ENCODE measurements around the gene VKORC1L1. TPM values are rescaled to one million over a fixed set of nuclear protein-coding genes. Genes with fewer than 3 reads are reported as not detected.
"Not testable (repeated sequence)": the region's sequence is repeated elsewhere in the genome, so short reads cannot be mapped to it uniquely, and the experiment has no call there.

The VKORC1L1 gene
- total RNA-seq, 1 donor from 2014 or later, result 16.0 TPM

DNA sequence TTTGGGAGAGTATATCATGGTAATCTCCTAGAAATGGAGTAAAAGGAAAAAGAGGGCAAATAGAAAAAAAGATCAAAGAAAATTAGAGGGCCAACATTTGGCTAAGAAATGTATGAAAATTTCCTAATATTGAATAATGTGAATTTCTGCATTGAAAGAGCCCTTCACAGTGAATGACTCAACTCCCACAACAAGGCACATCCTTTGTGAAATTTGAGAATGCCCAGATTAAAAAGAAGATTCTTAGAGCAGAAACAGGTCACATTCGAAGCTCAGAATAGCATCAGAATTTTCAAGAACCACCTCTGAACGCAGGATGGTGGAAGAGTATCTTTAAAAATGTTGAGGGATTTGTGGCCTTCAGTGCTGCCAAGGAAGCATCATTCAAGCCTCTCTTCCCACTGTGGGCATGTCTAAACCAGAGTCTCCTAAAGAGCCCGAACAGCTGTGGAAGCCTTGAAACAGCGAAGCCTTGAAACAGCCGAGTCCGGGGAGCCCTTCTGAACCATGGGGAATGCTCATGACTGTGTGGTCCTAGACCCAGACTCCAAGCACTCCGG lies 65.5 kb downstream of the VKORC1L1 start:
- H3K4me3 Mint-ChIP-seq, result no peak overlapping the region
- H3F3A ChIP-seq (ENCODE audit: low read depth), result no peaks in the 10 kb centered on the region
- no peak overlapping the region for H3K27ac Mint-ChIP-seq
- H3K79me2 ChIP-seq (ENCODE audit: low read depth), result peaks cover 49% of the 10 kb centered on the region
- no peaks in the 10 kb centered on the region for H3K4me1 Mint-ChIP-seq
- H4K20me1 ChIP-seq (ENCODE audit: low read depth), result peaks cover 4% of the 10 kb centered on the region
- TF ChIP-seq EZH2phosphoT487 (IDR thresholded peaks at IDR 0.05) (no peak), EZH2 (IDR thresholded peaks at IDR 0.05) (no peak)
- TF ChIP-seq, protein P1, sequence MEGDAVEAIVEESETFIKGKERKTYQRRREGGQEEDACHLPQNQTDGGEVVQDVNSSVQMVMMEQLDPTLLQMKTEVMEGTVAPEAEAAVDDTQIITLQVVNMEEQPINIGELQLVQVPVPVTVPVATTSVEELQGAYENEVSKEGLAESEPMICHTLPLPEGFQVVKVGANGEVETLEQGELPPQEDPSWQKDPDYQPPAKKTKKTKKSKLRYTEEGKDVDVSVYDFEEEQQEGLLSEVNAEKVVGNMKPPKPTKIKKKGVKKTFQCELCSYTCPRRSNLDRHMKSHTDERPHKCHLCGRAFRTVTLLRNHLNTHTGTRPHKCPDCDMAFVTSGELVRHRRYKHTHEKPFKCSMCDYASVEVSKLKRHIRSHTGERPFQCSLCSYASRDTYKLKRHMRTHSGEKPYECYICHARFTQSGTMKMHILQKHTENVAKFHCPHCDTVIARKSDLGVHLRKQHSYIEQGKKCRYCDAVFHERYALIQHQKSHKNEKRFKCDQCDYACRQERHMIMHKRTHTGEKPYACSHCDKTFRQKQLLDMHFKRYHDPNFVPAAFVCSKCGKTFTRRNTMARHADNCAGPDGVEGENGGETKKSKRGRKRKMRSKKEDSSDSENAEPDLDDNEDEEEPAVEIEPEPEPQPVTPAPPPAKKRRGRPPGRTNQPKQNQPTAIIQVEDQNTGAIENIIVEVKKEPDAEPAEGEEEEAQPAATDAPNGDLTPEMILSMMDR (IDR thresholded peaks at IDR 0.05), result no peak
- no peak for DNase-seq (ENCODE audit: low spot score)
- peaks cover 4% of the 10 kb centered on the region for H3K9me3 Mint-ChIP-seq
- peaks cover 4% of the 10 kb centered on the region for H3K4me1 ChIP-seq
- H3K9me3 ChIP-seq (ENCODE audit: low read depth), result no peaks in the 10 kb centered on the region
- H3K36me3 Mint-ChIP-seq, result peaks cover 7% of the 10 kb centered on the region
- H3K27ac ChIP-seq, result no peak overlapping the region
- no peak overlapping the region for H3K9ac ChIP-seq
- H3K36me3 ChIP-seq, result no peaks in the 10 kb centered on the region
- H3K27me3 Mint-ChIP-seq (ENCODE audit: insufficient read depth, low read depth), result no peaks in the 10 kb centered on the region
- H3K27me3 ChIP-seq, result no peaks in the 10 kb centered on the region
- no peak overlapping the region for H3K4me3 ChIP-seq
- H3K4me2 ChIP-seq, result no peak overlapping the region
- H2AFZ ChIP-seq (replicated peaks), result no peak overlapping the region

DNA sequence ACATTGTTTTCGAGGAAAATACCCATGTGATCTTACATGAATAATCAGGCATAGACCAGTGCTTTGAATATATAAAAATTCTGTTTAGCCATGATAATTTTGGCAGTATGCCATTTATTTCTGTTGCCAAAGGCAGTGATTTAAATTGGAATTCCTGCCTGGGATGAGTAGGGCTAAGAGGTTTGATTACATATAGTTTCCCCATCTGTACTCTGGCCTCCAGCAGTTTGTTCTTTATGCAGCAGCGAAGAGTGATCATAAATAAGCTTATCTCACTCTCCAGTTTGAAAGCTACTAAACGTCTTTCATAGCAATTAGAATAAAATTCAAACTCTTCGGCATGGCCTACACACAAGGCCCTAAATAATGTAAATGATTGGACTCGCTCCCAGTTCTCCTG lies 72.9 kb downstream of the VKORC1L1 start:
- H3K4me1 Mint-ChIP-seq, result not testable (repeated sequence)

DNA sequence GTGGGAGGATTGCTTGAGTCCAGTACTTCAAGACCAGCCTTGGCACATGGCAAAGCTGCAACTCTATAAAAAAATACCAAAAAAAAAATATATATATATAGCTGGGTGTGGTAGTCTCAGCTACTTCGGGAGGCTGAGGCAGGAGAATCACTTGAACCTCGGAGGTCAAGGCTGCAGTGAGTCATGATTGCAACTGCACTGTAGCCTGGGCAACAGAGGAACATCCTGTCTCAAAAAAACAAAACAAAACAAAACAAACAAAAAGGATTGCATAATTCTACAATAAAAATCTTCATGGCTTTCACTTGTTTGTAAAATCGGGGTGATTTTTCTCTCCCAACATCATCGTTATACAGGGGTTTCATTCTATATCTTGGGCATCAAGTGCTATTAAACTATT lies 74.0 kb downstream of the VKORC1L1 start:
- H3K9me3 ChIP-seq (ENCODE audit: low read depth), result no peaks in the 10 kb centered on the region
- no peaks in the 10 kb centered on the region for H3K27me3 ChIP-seq
- no peak for TF ChIP-seq EZH2 (IDR thresholded peaks at IDR 0.05)
- TF ChIP-seq, protein P1 (IDR thresholded peaks at IDR 0.05), result no peak
- no peak for TF ChIP-seq EZH2phosphoT487 (IDR thresholded peaks at IDR 0.05)
- Mint-ChIP-seq H3K36me3 (no peaks in the 10 kb centered on the region), H3K4me3 (no peak overlapping the region), H3K9me3 (no peaks in the 10 kb centered on the region), H3K4me1 (no peaks in the 10 kb centered on the region), H3K27ac (no peak overlapping the region), H3K27me3 (ENCODE audit: insufficient read depth, low read depth) (no peaks in the 10 kb centered on the region)
- H4K20me1 ChIP-seq (ENCODE audit: low read depth), result no peaks in the 10 kb centered on the region
- no peaks in the 10 kb centered on the region for H3K36me3 ChIP-seq
- no peaks in the 10 kb centered on the region for H3F3A ChIP-seq (ENCODE audit: low read depth)
- H3K79me2 ChIP-seq (ENCODE audit: low read depth), result no peaks in the 10 kb centered on the region
- no peaks in the 10 kb centered on the region for H3K4me1 ChIP-seq
- H3K9ac ChIP-seq, result no peak overlapping the region
- H2AFZ ChIP-seq (replicated peaks), result no peak overlapping the region
- no peak overlapping the region for H3K4me2 ChIP-seq
- H3K27ac ChIP-seq, result no peak overlapping the region
- DNase-seq (ENCODE audit: low spot score), result no peak
- H3K4me3 ChIP-seq, result no peak overlapping the region

More for the DNA sequence above, 72.9 kb downstream of the VKORC1L1 start:
- H3K4me2 ChIP-seq; H3K27ac ChIP-seq; H3K9ac ChIP-seq; H3K27me3 Mint-ChIP-seq (ENCODE audit: insufficient read depth, low read depth); H3K36me3 ChIP-seq; H3F3A ChIP-seq (ENCODE audit: low read depth); H3K4me1 ChIP-seq; H3K79me2 ChIP-seq (ENCODE audit: low read depth); H3K9me3 ChIP-seq (ENCODE audit: low read depth); H3K27me3 ChIP-seq; H3K4me3 Mint-ChIP-seq; H3K27ac Mint-ChIP-seq; H3K4me3 ChIP-seq; H3K9me3 Mint-ChIP-seq; H3K36me3 Mint-ChIP-seq; H2AFZ ChIP-seq (replicated peaks); H4K20me1 ChIP-seq (ENCODE audit: low read depth); DNase-seq (ENCODE audit: low spot score): not testable (repeated sequence)

DNA sequence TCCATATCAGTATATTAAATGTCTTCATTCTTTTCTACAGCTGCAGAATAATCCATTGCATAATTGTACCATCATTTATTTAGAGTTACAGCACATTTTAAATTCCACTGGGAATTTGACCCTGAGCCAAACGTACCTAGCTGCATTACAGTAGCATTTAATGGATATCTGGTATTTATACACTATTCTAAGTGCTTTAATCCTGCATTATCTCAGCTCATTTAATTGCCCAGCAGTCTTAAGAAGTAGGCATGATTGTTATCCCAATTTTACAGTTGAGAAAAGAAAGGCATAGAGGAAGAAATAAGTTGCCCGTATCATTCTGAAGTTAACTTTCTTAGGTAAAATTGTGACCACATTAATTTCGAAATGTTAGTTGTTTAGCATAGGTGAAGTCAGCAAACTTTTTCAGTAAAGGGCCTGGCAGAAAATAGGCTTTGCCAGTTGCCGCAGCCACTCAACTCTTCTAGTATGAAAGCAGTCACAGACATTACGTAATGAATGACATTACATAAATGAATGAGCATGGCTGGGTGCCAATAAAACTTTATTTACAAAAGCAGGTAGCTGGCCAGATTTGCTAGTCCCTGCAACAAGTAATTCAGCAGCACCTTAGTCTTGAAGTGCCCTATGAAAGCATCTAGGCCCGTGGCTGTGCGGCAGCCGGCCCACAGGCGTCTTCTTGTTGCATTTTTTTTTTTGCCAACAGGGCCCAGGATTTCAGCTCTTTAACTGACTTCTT lies 79.1 kb downstream of the VKORC1L1 start:
- no peak overlapping the region for H3K4me2 ChIP-seq
- no peaks in the 10 kb centered on the region for H3K27me3 Mint-ChIP-seq (ENCODE audit: insufficient read depth, low read depth)
- H3K27me3 ChIP-seq, result no peaks in the 10 kb centered on the region
- no peaks in the 10 kb centered on the region for H3K36me3 ChIP-seq
- peaks cover 19% of the 10 kb centered on the region for H3K36me3 Mint-ChIP-seq
- no peak overlapping the region for H3K9ac ChIP-seq
- no peak overlapping the region for H3K4me3 Mint-ChIP-seq
- H3K27ac ChIP-seq, result no peak overlapping the region
- H3K79me2 ChIP-seq (ENCODE audit: low read depth), result no peaks in the 10 kb centered on the region
- no peaks in the 10 kb centered on the region for H3K9me3 ChIP-seq (ENCODE audit: low read depth)
- no peak overlapping the region for H3K27ac Mint-ChIP-seq
- no peak overlapping the region for H3K4me3 ChIP-seq
- TF ChIP-seq EZH2phosphoT487 (IDR thresholded peaks at IDR 0.05), result no peak
- TF ChIP-seq, protein P1 (IDR thresholded peaks at IDR 0.05), result no peak
- TF ChIP-seq EZH2 (IDR thresholded peaks at IDR 0.05), result no peak
- no peak overlapping the region for H2AFZ ChIP-seq (replicated peaks)
- no peaks in the 10 kb centered on the region for H3K9me3 Mint-ChIP-seq
- H3F3A ChIP-seq (ENCODE audit: low read depth), result no peaks in the 10 kb centered on the region
- H3K4me1 Mint-ChIP-seq, result no peaks in the 10 kb centered on the region
- no peaks in the 10 kb centered on the region for H4K20me1 ChIP-seq (ENCODE audit: low read depth)
- no peaks in the 10 kb centered on the region for H3K4me1 ChIP-seq
- DNase-seq (ENCODE audit: low spot score), result no peak

Measured in neural progenitor cell (in vitro differentiated cells).